AG04449 (cell line): Measurements from ENCODE around the gene MAD1L1.
"Not testable (repeated sequence)": the region's sequence is repeated elsewhere in the genome, so short reads cannot be mapped to it uniquely, and the experiment has no call there.

Experiments
- CTCF ChIA-PET: fragments of 350-600 bp; formaldehyde crosslinking; extraction: SDS; loops from one replicate; lab custom pipeline; 2021; ENCODE audit warnings: antibody characterized with exemption; lab: Yijun Ruan, JAX
- POLR2A ChIA-PET: fragments of 400-600, 350-600 bp; formaldehyde crosslinking; extraction: SDS; loops from one replicate; lab custom pipeline; 2020; ENCODE audit warnings: antibody characterized with exemption, inconsistent platforms; lab: Yijun Ruan, JAX
- DNase-seq: peaks from one replicate; pipeline ENCODE4 v3.0.0-alpha.2; 2010; ENCODE audit warnings: low read depth, low spot score
- H3K4me3 ChIP-seq: 2 replicates; pipeline ENCODE4 v1.5.1; 2011; ENCODE audit warnings: low read depth, mild to moderate bottlenecking, control low read depth, low read length
- CTCF ChIP-seq: IDR thresholded peaks from one replicate; pipeline ENCODE4 v1.5.1; 2011; ENCODE audit warnings: mild to moderate bottlenecking, moderate library complexity, low read length, control low read depth, inconsistent platforms; ENCODE audit not compliant: insufficient read depth; ENCODE audit errors: missing control alignments

The MAD1L1 gene

DNA sequence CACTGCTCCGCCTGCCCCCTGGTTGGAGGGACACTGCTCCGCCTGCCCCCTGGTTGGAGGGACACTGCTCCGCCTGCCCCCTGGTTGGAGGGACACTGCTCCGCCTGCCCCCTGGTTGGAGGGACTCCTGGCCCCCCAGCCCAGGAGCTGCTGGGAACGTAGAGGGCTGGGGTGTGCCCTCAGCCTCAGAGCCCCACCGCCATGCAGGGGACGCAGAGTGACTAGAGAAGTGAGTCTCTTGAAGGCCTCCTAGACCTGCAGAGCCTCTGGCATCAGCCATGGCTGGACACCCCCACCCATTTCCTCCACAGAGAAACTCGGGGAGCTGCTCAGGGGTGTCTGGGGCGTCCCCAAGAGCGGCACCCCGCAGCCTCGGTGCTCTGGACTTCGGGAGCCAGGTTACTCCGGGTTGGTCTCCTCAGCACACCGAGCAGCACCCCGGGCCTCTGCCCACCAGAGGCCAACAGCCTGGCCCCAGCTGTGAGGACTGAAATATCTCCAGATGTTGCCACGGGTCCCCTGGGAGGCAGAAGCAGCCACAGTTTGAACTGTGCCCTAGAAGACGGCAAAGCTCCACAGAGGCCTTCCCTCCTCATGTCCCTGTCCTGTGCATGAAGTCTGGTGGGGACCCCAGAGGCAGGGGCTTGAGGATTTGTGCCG lies 370.8 kb downstream of the MAD1L1 start:
- POLR2A ChIA-PET, result no interaction called here
- H3K4me3 ChIP-seq, result no peak overlapping the region
- CTCF ChIA-PET, result interaction anchor here (1.0 kb wide), 1 partner anchor 348 kb away, joined by 3 read pairs; no protein-coding TSS in a partner anchor
- DNase-seq, result no peak
- no peak for TF ChIP-seq CTCF

GRCh38 chr7:1860881-1861798 lies 371.6 kb downstream of the MAD1L1 start:
- DNase-seq, H3K4me3 ChIP-seq, CTCF ChIA-PET, POLR2A ChIA-PET: not testable (repeated sequence)

- no peak for DNase-seq
- TF ChIP-seq CTCF, result no peak
- POLR2A ChIA-PET, result no interaction called here
- no peak overlapping the region for H3K4me3 ChIP-seq
- CTCF ChIA-PET, result no interaction called here
Observed at GRCh38 chr7:1859266-1860035, 373.3 kb downstream of the MAD1L1 start.

GRCh38 chr7:1858435-1859265 lies 374.1 kb downstream of the MAD1L1 start:
- CTCF ChIA-PET, result no interaction called here
- no peak overlapping the region for H3K4me3 ChIP-seq
- no peak for TF ChIP-seq CTCF
- POLR2A ChIA-PET, result no interaction called here
- no peak for DNase-seq

- ChIA-PET POLR2A (no interaction called here), CTCF (no interaction called here)
- H3K4me3 ChIP-seq, result no peak overlapping the region
- no peak for TF ChIP-seq CTCF
- no peak for DNase-seq
Observed at GRCh38 chr7:1857487-1858421, 375.0 kb downstream of the MAD1L1 start.
